Ovary (tissue), 9 donors: ENCODE measurements around the gene THEMIS2. TPM values are rescaled to one million over a fixed set of nuclear protein-coding genes. Genes with fewer than 3 reads are reported as not detected.
A peak's percentile ranks its signal among the peaks of the same experiment; 100 is the strongest.

Experiments
- DNase-seq, 5 donors: peaks; one replicate each; pipeline ENCODE4 v3.0.0-alpha.2; 2019 to 2020
- H3K27ac ChIP-seq, 2 donors: fragments of 200-600 bp; one replicate each; pipeline versions ENCODE4 v1.5.1 to v1.8.0; 2019 to 2022
- H3K27me3 ChIP-seq: fragments of 200-600 bp; one replicate; pipeline ENCODE4 v1.8.0; 2022
- H3K36me3 ChIP-seq: fragments of 200-600 bp; sonication (generic); one replicate; pipeline ENCODE4 v1.5.1; 2019
- H3K4me1 ChIP-seq: one replicate; pipeline ENCODE4 v1.8.1; 2013; ENCODE audit warnings: mild to moderate bottlenecking, moderate library complexity; ENCODE audit not compliant: insufficient read depth
- H3K4me3 ChIP-seq: fragments of 200-600 bp; sonication (generic); one replicate; pipeline ENCODE4 v1.5.1; 2017
- H3K9me3 ChIP-seq, 2 donors: fragments of 200-600 bp in 1 of 2; sonication (generic) in 1 of 2; one replicate each; pipeline versions ENCODE4 v1.5.1 to v1.8.1; 2013 to 2019; ENCODE audit warnings: mild to moderate bottlenecking in 1 of 2, moderate library complexity in 1 of 2
- EP300 ChIP-seq: sonication (generic); formaldehyde crosslinking; IDR thresholded peaks from one replicate; pipeline ENCODE4 v1.6.1; 2017; ENCODE audit warnings: antibody characterized with exemption
- POLR2A ChIP-seq: fragments of 450-650 bp; IDR thresholded peaks from one replicate; pipeline ENCODE4 v1.6.1; 2017; ENCODE audit warnings: antibody characterized with exemption, mild to moderate bottlenecking, moderate library complexity
- WGBS, 3 donors: extraction: QIAGEN DNeasy Blood & Tissue Kit in 1 of 3; methylation state at CpG; one replicate each; pipeline versions ENCODE4 v1.1.5 to v1.1.7; 2013 to 2017; 5-methylcytosine and 5-hydroxymethylcytosine counted together
- intact Hi-C, 4 donors: fragments of 100-400 bp; cut with DNase I; formaldehyde crosslinking; loops; one replicate each; pipeline versions ENCODE4 v1.11.0 to v1.15.1; 2022 to 2023
- polyA plus RNA-seq, 2 donors: library from polyadenylated mRNA; stranded (reverse); fragments of 200-250 nt in 1 of 2; fragments of 350-450 nt in 1 of 2; fragmentation: Illumina TruSeq in 1 of 2; extraction: RNeasy Lipid Tissue Mini Kit (QIAGEN cat#74804) in 1 of 2; gene quantifications; one replicate each; pipeline ENCODE4 v1.2.3, GENCODE V29; 2013 to 2014
- total RNA-seq, 7 donors: library from RNA; depleted of rRNA in 2 of 7; stranded (reverse); fragments of >200 nt in 2 of 7; fragmentation: NEBNext Ultra II Directional in 3 of 7; extraction: Animal tissue kit (Norgen Biotek cat#: 25700) in 3 of 7; gene quantifications; one replicate each; pipeline versions ENCODE4 v1.1.0 to v1.2.4, GENCODE V29; 2016 to 2023
- TF ChIP-seq, protein P1 (sequence below), 3 donors: fragments of 450-650 bp in 2 of 3; fragments of 200-600 bp in 1 of 3; IDR thresholded peaks; one replicate each; pipeline versions ENCODE4 v1.5.1 to v1.8.0; 2016 to 2022; ENCODE audit warnings: antibody characterized with exemption in 3 of 3, mild to moderate bottlenecking in 1 of 3
- donor health status: DM: no; HTN: no; CAD: no; lungs with moderate emphysema.
- donor health status: DM: no; HTN: no; CAD: no.
- donor health status: Bipolar disorder and iron deficiency.
- donor health status: DM: yes; HTN: yes; CAD: no.
- donor health status: DM: no; HTN: no; CAD: no.
- donor health status: DM: yes; HTN: yes; CAD: no.

The THEMIS2 gene
- total and polyA plus RNA-seq, 9 donors: 2.7 to 16.9 (median 7.8) TPM

GRCh38 chr1:27830621-27831440 lies 41.5 kb upstream of the THEMIS2 start, which contains the start of gene PPP1R8:
Gene PPP1R8, plus strand, starts transcription at chr1:27830782. Its CDS starts 54 bp downstream, at chr1:27830836.
- WGBS, 3 donors: 0 to 1% (median 0%) methylated on average over 50 to 60 of the region's 60 CpGs
- Histone ChIP-seq H3K9me3 (no peaks in the 10 kb centered on the region), H3K4me1 (peaks cover 2% of the 10 kb centered on the region), H3K27me3 (no peaks in the 10 kb centered on the region), H3K27ac (peak within 1 kb of the TSS; percentile 51 to 68), H3K4me3 (peak within 1 kb of the TSS; percentile 63), H3K36me3 (no peaks in the 10 kb centered on the region)
- TF ChIP-seq POLR2A: peak; percentile 51
- TF ChIP-seq, protein P1, sequence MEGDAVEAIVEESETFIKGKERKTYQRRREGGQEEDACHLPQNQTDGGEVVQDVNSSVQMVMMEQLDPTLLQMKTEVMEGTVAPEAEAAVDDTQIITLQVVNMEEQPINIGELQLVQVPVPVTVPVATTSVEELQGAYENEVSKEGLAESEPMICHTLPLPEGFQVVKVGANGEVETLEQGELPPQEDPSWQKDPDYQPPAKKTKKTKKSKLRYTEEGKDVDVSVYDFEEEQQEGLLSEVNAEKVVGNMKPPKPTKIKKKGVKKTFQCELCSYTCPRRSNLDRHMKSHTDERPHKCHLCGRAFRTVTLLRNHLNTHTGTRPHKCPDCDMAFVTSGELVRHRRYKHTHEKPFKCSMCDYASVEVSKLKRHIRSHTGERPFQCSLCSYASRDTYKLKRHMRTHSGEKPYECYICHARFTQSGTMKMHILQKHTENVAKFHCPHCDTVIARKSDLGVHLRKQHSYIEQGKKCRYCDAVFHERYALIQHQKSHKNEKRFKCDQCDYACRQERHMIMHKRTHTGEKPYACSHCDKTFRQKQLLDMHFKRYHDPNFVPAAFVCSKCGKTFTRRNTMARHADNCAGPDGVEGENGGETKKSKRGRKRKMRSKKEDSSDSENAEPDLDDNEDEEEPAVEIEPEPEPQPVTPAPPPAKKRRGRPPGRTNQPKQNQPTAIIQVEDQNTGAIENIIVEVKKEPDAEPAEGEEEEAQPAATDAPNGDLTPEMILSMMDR (IDR thresholded peaks at IDR 0.05): peak in 1 of 3 donors; percentile 11
- no peak for TF ChIP-seq EP300
- peak; percentile 89 to 94 (median 90) for DNase-seq
- intact Hi-C loops: no loop called here

- Histone ChIP-seq H3K27me3 (no peaks in the 10 kb centered on the region), H3K27ac (no peak overlapping the region), H3K9me3 (no peaks in the 10 kb centered on the region), H3K36me3 (no peaks in the 10 kb centered on the region), H3K4me1 (peaks cover 2% of the 10 kb centered on the region), H3K4me3 (peak overlapping the region; percentile 63)
- TF ChIP-seq, protein P1 (IDR thresholded peaks at IDR 0.05): no peak
- no peak for TF ChIP-seq POLR2A
- intact Hi-C loops: no loop called here
- DNase-seq: no peak
- WGBS, 3 donors: 38 to 48% (median 42%) methylated on average over 10 of the region's 10 CpGs
Measured at GRCh38 chr1:27831568-27832410, 40.6 kb upstream of the THEMIS2 start.

GRCh38 chr1:27832762-27833161 lies 39.6 kb upstream of the THEMIS2 start:
- Histone ChIP-seq H3K4me1 (peaks cover 2% of the 10 kb centered on the region), H3K9me3 (no peaks in the 10 kb centered on the region), H3K27ac (no peak overlapping the region), H3K36me3 (no peaks in the 10 kb centered on the region), H3K4me3 (no peak overlapping the region), H3K27me3 (no peaks in the 10 kb centered on the region)
- intact Hi-C loops: no loop called here
- DNase-seq: no peak
- TF ChIP-seq POLR2A: no peak
- TF ChIP-seq, protein P1 (IDR thresholded peaks at IDR 0.05): no peak
- TF ChIP-seq EP300: no peak
- WGBS, 3 donors: 69 to 81% (median 70%) methylated on average over 2 of the region's 2 CpGs

- H3K27me3 ChIP-seq: no peaks in the 10 kb centered on the region
- intact Hi-C loops: no loop called here
- WGBS, 3 donors: 74 to 89% (median 78%) methylated on average over 3 of the region's 3 CpGs
- no peaks in the 10 kb centered on the region for H3K9me3 ChIP-seq
- H3K4me1 ChIP-seq: peaks cover 2% of the 10 kb centered on the region
- H3K36me3 ChIP-seq: no peaks in the 10 kb centered on the region
- TF ChIP-seq, protein P1 (IDR thresholded peaks at IDR 0.05): no peak
- no peak for TF ChIP-seq POLR2A
- no peak for TF ChIP-seq EP300
- H3K27ac ChIP-seq: no peak overlapping the region
- DNase-seq: no peak
- no peak overlapping the region for H3K4me3 ChIP-seq
Measured at GRCh38 chr1:27833470-27833869, 38.9 kb upstream of the THEMIS2 start.
